Breast epithelium (tissue), 4 donors: Measurements from ENCODE around the gene IFT172. TPM values are rescaled to one million over a fixed set of nuclear protein-coding genes. Genes with fewer than 3 reads are reported as not detected.

Experiments used
- DNase-seq, 2 donors: peaks; one replicate each; pipeline ENCODE4 v3.0.0-alpha.2; 2019; ENCODE audit warnings: low spot score in 2 of 2
- H3K27ac ChIP-seq, 2 donors: fragments of 200-600 bp; sonication (generic) in 1 of 2; one replicate each; pipeline ENCODE4 v1.5.1; 2016 to 2019; ENCODE audit warnings: mild to moderate bottlenecking in 1 of 2
- H3K27me3 ChIP-seq, 2 donors: fragments of 200-600 bp; sonication (generic) in 1 of 2; one replicate each; pipeline versions ENCODE4 v1.5.1 to v1.6.0; 2017 to 2019; ENCODE audit warnings: control low read depth in 1 of 2, mild to moderate bottlenecking in 1 of 2
- H3K36me3 ChIP-seq: fragments of 200-600 bp; one replicate; pipeline ENCODE4 v1.5.1; 2019
- H3K4me1 ChIP-seq, 2 donors: fragments of 200-600 bp; sonication (generic); one replicate each; pipeline ENCODE4 v1.5.1; 2016 to 2019; ENCODE audit warnings: control low read depth in 1 of 2
- H3K4me3 ChIP-seq, 3 donors: fragments of 200-600 bp; sonication (generic); 1 replicate in 2 of 3; 2 replicates in 1 of 3; pipeline ENCODE4 v1.5.1; 2016 to 2019; ENCODE audit warnings: mild to moderate bottlenecking in 3 of 3, moderate library complexity in 2 of 3
- H3K9me3 ChIP-seq, 2 donors: fragments of 200-600 bp; sonication (generic) in 1 of 2; one replicate each; pipeline ENCODE4 v1.5.1; 2016 to 2019; ENCODE audit warnings: control low read depth in 1 of 2
- CTCF ChIP-seq, 3 donors: fragments of 450-650 bp; IDR thresholded peaks; one replicate each; pipeline ENCODE4 v1.5.1; 2016 to 2017; ENCODE audit warnings: antibody characterized with exemption in 3 of 3, mild to moderate bottlenecking in 3 of 3, moderate library complexity in 3 of 3
- POLR2A ChIP-seq: fragments of 450-650 bp; IDR thresholded peaks from one replicate; pipeline ENCODE4 v1.6.1; 2016; ENCODE audit warnings: antibody characterized with exemption, mild to moderate bottlenecking, moderate library complexity
- POLR2AphosphoS5 ChIP-seq, 3 donors: sonication (generic); formaldehyde crosslinking; IDR thresholded peaks; one replicate each; pipeline ENCODE4 v1.6.1; 2017; ENCODE audit warnings: antibody characterized with exemption in 3 of 3
- intact Hi-C: fragments of 100-400 bp; cut with DNase I; formaldehyde crosslinking; loops from one replicate; pipeline ENCODE4 v1.15.1; 2023; ENCODE audit warnings: low total_unique reads
- total RNA-seq, 3 donors: library from RNA; depleted of rRNA; stranded (reverse); fragments of >200 nt; gene quantifications; one replicate each; pipeline ENCODE4 v1.1.0, GENCODE V29; 2016

Gene IFT172
- total RNA-seq, 3 donors from 2014 or later = 28.2 to 51.5 (median 32.1) TPM

GRCh38 chr2:27489118-27489497 is 435 bp downstream of the IFT172 start:
- H3K27me3 ChIP-seq = no peaks in the 10 kb centered on the region
- TF ChIP-seq POLR2A (no peak), CTCF (IDR thresholded peaks at IDR 0.05) (no peak), POLR2AphosphoS5 (IDR thresholded peaks at IDR 0.05) (no peak)
- H3K27ac ChIP-seq = peak overlapping the region; percentile 84 to 88
- intact Hi-C loops = no loop called here
- no peaks in the 10 kb centered on the region for H3K36me3 ChIP-seq
- H3K4me3 ChIP-seq = peak overlapping the region; percentile 51 to 72 (median 68)
- no peak for DNase-seq
- no peaks in the 10 kb centered on the region for H3K4me1 ChIP-seq
- H3K9me3 ChIP-seq = no peaks in the 10 kb centered on the region

GRCh38 chr2:27485496-27485895 is 4.0 kb downstream of the IFT172 start:
- TF ChIP-seq POLR2AphosphoS5 (IDR thresholded peaks at IDR 0.05) = no peak
- TF ChIP-seq CTCF (IDR thresholded peaks at IDR 0.05) = no peak
- no peak for TF ChIP-seq POLR2A
- no peak for DNase-seq
- intact Hi-C loops = no loop called here
- Histone ChIP-seq H3K4me1 (no peaks in the 10 kb centered on the region), H3K4me3 (no peak overlapping the region), H3K9me3 (no peaks in the 10 kb centered on the region), H3K36me3 (no peaks in the 10 kb centered on the region), H3K27ac (no peak overlapping the region), H3K27me3 (no peaks in the 10 kb centered on the region)

- Histone ChIP-seq H3K4me3 (no peak overlapping the region), H3K27me3 (no peaks in the 10 kb centered on the region), H3K4me1 (no peaks in the 10 kb centered on the region), H3K9me3 (no peaks in the 10 kb centered on the region), H3K36me3 (no peaks in the 10 kb centered on the region), H3K27ac (no peak overlapping the region)
- intact Hi-C loops = no loop called here
- TF ChIP-seq CTCF (IDR thresholded peaks at IDR 0.05) (no peak), POLR2AphosphoS5 (IDR thresholded peaks at IDR 0.05) (no peak)
- DNase-seq = no peak
These were observed 17.6 kb downstream of the IFT172 start for GRCh38 chr2:27471961-27472360.

- H3K27ac ChIP-seq = no peak overlapping the region
- H3K4me3 ChIP-seq = no peak overlapping the region
- H3K27me3 ChIP-seq = no peaks in the 10 kb centered on the region
- H3K36me3 ChIP-seq = peaks cover 4% of the 10 kb centered on the region
- intact Hi-C loops = no loop called here
- H3K9me3 ChIP-seq = no peaks in the 10 kb centered on the region
- DNase-seq = no peak
- TF ChIP-seq CTCF (IDR thresholded peaks at IDR 0.05) (no peak), POLR2AphosphoS5 (IDR thresholded peaks at IDR 0.05) (no peak), POLR2A (no peak)
- H3K4me1 ChIP-seq = no peaks in the 10 kb centered on the region
These were observed 25.1 kb downstream of the IFT172 start for GRCh38 chr2:27464443-27464842.

GRCh38 chr2:27461118-27461517 is 28.4 kb downstream of the IFT172 start:
- Histone ChIP-seq H3K27ac (no peak overlapping the region), H3K36me3 (peaks cover 22% of the 10 kb centered on the region), H3K4me3 (no peak overlapping the region), H3K9me3 (no peaks in the 10 kb centered on the region), H3K4me1 (no peaks in the 10 kb centered on the region), H3K27me3 (no peaks in the 10 kb centered on the region)
- intact Hi-C loops = no loop called here
- TF ChIP-seq POLR2AphosphoS5 (IDR thresholded peaks at IDR 0.05) (no peak), CTCF (IDR thresholded peaks at IDR 0.05) (no peak), POLR2A (no peak)
- DNase-seq = no peak
